Testis (tissue), 2 donors: ENCODE data around the gene DMBT1.

ENCODE experiments used
- CTCF ChIP-seq, 3 experiments: fragments of 450-650 bp in 2 of 3; fragments of 200-600 bp in 1 of 3; sonication (generic) in 1 of 3; IDR thresholded peaks; one replicate each; pipeline ENCODE4 v1.5.1; 2016 to 2019; ENCODE audit warnings: antibody characterized with exemption in 3 of 3, mild to moderate bottlenecking in 2 of 3, moderate library complexity in 1 of 3
- POLR2A ChIP-seq: fragments of 450-650 bp; IDR thresholded peaks from one replicate; pipeline ENCODE4 v1.6.1; 2017; ENCODE audit warnings: antibody characterized with exemption, mild to moderate bottlenecking, moderate library complexity

- no peak for TF ChIP-seq POLR2A
- TF ChIP-seq CTCF (IDR thresholded peaks at IDR 0.05), result no peak
Measured at GRCh38 chr10:122665329-122665860, 104.8 kb downstream of the DMBT1 start.
